Spleen (tissue), 3 donors: ENCODE measurements around the gene DTNB.

Experiments used
- POLR2A ChIP-seq, 3 donors: fragments of 450-650 bp; IDR thresholded peaks; one replicate each; pipeline ENCODE4 v1.5.1; 2017; ENCODE audit warnings: antibody characterized with exemption in 3 of 3, mild to moderate bottlenecking in 1 of 3
- POLR2AphosphoS5 ChIP-seq, 3 donors: sonication (generic); formaldehyde crosslinking; IDR thresholded peaks; one replicate each; pipeline ENCODE4 v1.5.1; 2017; ENCODE audit warnings: antibody characterized with exemption in 3 of 3

- TF ChIP-seq POLR2A (IDR thresholded peaks at IDR 0.05), result no peak
- no peak for TF ChIP-seq POLR2AphosphoS5 (IDR thresholded peaks at IDR 0.05)
Observed at GRCh38 chr2:25566094-25566493, 107.3 kb downstream of the DTNB start.
